Activated CD4-positive, alpha-beta T cell treated with anti-CD3 and anti-CD28 coated beads, Interleukin-2, amount 50 U/mL, for 1 hour (primary cell): ENCODE measurements around the gene MRPL36.
"Not testable (repeated sequence)": the region's sequence is repeated elsewhere in the genome, so short reads cannot be mapped to it uniquely, and the experiment has no call there.

ENCODE experiments used
- DNase-seq: peaks from one replicate; pipeline ENCODE4 v3.0.0-alpha.2; 2020

Gene MRPL36

GRCh38 chr5:1795506-1795905, 4.1 kb downstream of the MRPL36 start:
- DNase-seq: no peak

DNA sequence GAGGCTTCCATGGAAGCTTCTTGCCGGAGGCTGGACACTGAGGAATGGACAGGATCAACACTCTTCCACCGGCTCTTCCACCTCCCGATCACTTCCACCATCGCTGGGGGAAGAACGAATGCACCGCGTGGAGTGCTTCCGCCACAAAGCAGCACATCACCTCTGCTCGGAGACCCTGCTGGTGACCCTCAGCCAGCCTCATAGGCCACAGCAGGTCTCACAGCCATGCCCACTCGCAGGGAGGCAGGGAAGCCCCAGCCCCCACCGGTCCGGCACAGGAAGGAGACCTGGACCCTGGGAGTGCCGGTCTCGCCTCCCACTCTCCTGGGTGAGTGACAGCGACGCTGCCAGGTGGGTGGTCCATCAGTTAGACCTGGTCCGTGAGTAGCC, 4.7 kb downstream of the MRPL36 start:
- no peak for DNase-seq

DNA sequence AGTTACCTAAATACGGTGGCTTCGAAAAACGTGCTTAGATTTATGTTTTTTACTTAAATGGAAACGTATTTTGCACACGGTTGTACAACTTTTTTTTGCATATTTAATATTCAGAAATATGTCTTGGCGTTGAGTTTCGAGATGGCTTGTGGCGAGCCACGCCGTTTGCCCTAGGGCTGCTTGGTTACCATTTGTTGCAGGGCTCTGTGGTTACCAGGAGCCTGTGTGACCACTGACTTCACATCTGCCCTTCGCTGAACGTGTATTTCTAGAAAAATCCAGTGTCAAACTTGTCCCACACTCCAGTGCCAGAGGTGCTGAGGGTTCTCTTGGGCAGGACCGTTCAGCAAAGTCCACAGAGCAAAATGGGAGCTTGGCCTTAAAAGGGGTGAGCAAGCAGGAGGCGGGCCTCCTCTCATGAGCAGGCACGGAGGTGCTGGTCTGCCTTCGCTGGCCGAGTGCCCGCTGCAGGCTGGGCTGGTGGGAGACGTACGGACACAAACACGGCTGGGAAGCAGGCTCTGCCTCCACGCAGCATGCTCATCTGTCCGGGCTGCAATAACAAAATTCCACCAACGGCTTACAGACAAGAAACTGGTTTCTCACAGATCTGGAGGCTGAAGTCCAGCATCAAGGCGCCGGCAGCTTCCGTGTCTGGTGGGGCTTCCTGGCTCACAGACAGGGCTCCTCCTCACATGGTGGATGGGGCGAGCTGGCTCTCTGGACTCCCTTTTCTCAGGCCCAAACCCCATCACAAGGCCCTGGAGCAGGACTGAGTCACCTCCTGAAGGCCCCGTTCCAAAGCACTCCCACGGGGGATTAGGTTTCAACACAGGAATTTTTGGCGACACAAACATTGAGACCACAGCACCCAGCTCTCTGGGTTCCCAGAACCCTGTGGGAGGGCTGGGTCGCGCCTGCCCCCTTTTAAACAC, 5.4 kb downstream of the MRPL36 start:
- DNase-seq: no peak

DNA sequence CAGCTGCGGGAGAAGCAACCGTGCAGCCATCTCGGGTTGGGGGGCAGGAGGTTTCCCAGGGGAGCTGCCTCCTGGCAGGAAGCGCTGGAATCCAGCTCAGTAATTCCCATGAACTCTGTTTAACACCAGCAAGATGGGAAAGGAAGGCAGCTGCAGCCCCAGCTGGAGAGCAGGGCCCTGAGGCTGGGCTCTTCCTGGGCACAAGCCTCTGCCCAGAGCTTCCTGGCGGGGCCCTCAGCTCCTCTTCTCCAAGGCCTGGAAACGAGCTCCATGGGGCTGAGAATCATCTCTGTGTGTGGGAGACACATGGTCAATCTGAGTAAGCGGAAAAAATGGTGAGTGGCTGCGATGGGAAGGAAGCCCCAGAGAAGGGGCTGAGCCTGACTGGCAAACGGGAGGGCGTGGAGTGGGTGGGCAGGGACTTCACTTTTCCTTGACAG, 6.3 kb downstream of the MRPL36 start:
- no peak for DNase-seq

GRCh38 chr5:1792842-1793266, 6.8 kb downstream of the MRPL36 start:
- DNase-seq: peak; percentile 68

DNA sequence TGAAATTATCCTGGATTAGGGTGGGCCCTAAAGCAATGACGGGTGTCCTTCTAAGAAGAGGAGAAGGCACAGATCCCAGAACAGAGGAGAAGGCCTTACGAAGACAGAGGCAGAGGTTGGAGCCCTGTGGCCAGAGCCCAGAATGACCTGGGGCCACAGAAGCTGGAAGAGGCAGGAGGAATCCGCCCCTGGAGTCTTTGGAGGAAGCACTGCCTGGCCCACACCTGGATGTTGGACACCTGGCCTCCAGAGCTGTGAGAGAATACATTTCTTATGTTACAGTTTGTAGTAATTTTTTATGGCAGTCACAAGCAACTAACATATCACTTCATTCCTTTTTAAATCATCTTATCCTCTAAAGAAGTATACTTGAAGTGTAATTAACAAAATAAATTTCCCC, 8.5 kb downstream of the MRPL36 start:
- DNase-seq: no peak

DNA sequence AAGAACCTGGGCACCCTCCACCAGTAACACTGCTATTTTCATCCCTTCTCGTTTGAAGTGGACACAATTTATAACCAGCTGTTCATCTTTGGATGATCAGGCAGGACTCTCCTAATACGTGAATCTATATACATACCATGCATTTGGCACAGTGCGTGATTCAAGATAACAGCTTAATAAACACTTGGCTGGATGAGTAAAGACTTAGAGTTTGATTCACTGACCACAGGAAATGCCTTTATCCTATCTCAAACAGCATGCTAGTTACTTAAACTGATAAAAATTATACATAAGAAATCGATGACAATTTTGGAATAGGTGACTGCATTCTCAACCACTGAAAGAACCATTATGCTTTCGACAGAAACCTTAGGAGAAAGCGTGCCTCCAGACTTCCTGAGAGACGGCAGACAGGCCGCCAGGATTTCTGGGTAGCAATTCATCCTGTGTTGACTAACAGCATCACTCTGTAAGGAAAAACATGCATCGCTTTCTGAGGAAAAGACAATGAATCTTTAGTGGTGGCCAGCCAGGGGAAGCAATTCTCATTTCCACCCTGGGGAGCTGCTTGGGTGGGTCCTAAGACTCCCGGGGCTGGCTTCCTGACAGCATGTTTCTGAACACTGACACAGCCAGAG, 9.7 kb downstream of the MRPL36 start:
- DNase-seq: no peak

DNA sequence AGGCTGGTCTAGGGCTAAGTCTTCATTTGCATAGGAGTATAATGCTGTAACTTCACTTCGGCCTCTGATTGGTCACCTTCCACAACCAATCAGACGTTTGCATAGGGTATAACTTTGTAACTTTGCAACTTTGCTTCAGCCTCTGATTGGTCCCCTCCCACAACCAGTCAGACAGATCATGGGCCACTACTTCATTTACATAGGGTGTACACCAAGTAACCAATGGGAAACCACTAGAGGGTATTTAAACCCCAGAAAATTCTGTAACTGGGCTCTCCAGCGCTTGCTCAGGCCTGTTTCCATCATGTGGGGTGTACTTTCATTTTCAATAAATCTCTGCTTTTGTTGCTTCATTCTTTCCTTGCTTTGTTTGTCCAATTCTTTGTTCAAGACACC, 10.2 kb downstream of the MRPL36 start:
- not testable (repeated sequence) for DNase-seq

DNA sequence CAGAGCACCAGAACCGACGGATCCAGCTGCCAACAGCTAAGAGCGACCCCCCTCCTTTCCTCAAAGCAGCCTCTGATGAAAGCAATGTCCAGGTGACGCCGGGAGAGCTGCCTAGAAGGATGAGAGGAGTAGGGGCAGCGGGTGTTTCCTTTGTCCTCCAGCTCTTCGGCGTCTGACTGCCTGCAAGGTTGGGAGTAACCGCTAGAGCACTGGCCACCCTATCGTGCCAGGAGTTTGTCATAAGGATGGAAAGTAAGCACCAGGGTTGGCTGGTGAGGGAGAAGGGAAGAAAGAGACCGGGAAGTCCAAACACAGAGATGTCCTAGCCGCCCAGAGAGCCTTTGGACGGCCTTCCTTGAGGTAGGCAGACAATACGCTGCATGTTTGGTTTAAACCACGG, 10.8 kb downstream of the MRPL36 start:
- no peak for DNase-seq

GRCh38 chr5:1788200-1788599, 11.4 kb downstream of the MRPL36 start:
- DNase-seq: no peak

GRCh38 chr5:1787472-1788047, 12.1 kb downstream of the MRPL36 start:
- DNase-seq: no peak

GRCh38 chr5:1786621-1787471, 12.8 kb downstream of the MRPL36 start:
- no peak for DNase-seq

GRCh38 chr5:1785984-1786383, 13.7 kb downstream of the MRPL36 start:
- no peak for DNase-seq

GRCh38 chr5:1785062-1785461, 14.6 kb downstream of the MRPL36 start:
- DNase-seq: no peak

DNA sequence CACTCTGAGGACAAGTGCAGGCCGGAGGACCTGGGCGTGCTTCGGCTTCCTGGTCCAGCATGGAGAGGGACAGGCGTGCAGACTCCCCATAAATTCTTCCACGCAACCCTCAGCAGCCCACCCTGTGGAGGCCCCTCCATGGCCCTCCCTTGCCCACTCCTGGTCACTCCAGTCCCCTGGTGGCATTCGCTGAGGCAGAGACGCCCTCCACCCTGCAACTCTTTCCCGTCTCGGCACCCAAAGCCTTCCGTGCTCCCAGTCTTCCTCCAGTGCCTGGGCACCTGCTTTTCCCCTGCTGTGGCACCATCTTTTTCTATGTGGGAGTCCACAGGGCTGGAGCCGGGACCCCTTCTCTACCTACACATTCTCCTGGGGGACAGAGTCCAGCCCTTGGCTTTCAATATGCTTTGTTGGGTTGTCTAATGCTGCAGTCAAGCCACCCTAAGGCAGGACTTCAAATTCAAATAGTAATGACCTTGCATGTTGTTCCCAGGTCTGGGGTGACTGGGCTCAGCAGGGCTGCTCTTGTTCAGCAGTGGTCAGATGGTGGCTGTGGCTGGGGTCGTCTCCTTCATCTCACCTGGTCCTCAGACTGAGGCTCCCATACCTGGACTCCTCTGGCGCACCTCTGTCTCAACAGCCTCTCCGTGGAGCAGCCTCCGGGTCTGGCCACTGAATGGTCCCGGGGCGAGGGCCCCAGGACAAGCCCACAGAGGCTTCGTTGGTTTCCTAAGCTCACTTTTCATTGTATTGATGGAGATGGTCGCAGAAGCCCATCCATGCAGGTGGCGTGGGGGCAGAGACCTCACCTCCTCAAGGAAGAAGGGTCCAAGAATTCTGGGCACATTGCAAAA, 15.2 kb downstream of the MRPL36 start:
- DNase-seq: no peak

DNA sequence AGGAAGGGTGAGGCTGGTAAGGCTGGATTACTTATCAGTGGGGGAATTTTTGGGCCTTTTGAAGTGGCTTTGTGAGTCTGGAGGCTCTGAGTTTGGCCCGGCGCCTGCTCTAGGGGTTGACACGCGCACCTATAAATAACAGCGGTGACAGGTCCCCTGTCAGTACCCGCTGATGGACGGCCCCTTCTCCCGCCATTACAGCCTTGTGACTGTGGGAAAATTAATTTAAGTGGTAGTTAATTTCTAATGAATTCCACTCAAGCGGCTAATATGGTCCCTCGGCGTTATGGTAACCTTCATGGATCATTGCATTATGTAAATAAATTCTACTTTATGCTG, 16.5 kb downstream of the MRPL36 start:
- DNase-seq: no peak

DNA sequence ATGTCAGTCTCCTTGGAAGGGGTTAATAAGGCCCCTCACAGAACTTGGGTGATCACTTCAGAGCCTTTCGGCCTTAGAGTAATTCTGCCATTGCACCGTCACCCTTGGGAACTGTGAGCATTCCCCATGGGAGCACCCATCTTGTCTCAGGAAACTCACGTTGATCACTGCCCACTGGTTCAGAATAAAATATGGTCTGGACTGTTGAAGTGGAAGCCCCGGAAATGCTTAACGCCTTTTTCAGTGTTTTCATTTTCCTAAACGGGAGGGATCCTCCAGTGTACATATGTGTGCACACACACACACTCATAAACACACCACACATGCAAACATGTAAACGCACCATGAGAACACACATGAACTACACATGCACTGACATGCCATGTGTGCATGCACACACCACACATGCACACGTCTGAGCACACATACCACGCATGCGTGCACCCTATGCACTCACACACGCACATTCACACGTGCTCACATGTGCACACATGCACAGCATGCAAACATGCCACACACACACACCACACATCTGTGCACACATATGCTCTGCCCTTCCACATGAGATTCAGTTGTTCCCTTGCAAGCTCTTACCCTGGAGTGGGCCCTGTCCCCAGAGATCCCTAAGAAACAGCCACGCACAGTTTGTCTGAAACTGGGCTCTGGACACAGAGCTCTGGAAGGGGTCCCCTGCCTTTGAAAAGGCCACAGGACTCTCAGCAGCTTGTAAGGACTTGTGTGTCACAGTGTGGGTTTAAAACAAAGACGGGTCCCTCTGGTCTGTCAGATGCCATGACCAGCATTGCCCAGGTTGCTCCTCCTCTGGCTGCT, 17.0 kb downstream of the MRPL36 start:
- no peak for DNase-seq

DNA sequence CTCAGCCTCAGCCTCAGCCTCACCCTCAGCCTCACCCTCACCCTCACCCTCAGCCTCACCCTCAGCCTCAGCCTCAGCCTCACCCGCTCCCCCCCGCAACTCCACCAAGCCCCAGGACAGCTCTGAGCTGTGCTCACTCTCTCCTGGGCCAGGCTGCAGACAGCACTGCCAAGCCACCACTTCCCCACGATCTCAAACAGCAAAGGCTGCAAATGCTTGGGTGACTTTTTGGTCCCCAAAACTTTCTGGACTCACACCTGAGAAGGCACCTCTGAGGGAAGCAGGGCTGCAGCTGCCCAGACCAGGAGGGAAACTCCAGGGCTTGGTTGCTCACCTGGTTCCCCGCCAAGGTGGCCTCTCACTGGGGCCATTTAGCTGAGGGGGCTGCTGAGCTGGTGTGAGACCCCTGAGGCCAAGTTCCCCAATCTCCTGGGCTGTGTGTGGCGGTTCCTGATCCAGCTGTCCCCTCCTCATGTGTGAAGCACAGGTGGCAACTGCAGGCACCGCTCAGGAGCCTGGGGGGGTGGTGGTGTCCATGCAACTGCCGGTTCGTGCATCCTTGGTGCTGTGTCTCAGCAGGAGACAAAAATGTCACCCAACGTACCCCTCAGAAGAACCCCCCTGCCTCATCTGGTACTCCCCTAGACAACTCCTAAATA, 17.8 kb downstream of the MRPL36 start:
- DNase-seq: no peak

DNA sequence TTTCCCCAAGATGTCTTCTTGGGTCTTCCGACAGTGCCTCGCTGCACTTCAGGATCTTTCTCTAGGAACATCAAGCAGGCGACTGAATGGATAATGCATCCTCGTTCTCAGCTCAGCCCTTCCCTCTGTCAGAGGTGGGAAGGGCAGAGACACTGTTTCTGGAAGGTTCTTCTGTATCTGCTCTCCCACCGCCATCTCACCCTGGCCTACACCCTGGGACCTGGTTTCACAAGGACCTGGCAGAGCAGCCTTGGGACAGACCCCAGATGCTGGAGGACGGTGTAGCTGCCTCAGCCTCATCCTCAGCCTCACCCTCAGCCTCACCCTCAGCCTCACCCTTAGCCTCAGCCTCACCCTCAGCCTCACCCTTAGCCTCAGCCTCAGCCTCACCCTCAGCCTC, 18.5 kb downstream of the MRPL36 start:
- no peak for DNase-seq

GRCh38 chr5:1780614-1780930, 19.1 kb downstream of the MRPL36 start:
- DNase-seq: no peak
